ENCODE data around the gene IL17A. TPM values are rescaled to one million over a fixed set of nuclear protein-coding genes. Genes with fewer than 3 reads are reported as not detected.

IL17A gene
- total and polyA plus RNA-seq, 10 donors, result not detected

GRCh38 chr6:52141596-52141995, 44.6 kb upstream of the IL17A start:
- H3K27me3 ChIP-seq (replicated peaks in 1 of 7), result peaks cover 0 to 30% (median 0%) of the 10 kb centered on the region in 7 donors
- 82 to 92% (median 90%) methylated on average over 1 of the region's 1 CpG for WGBS, 5 donors
- no peak overlapping the region for H3K4me3 ChIP-seq
- no peaks in the 10 kb centered on the region for H3K9me3 ChIP-seq
- H3K27ac ChIP-seq, result no peak overlapping the region
- no peak for TF ChIP-seq POLR2A (IDR thresholded peaks at IDR 0.05)
- TF ChIP-seq POLR2AphosphoS5 (IDR thresholded peaks at IDR 0.05), result no peak
- no peak for TF ChIP-seq CTCF (IDR thresholded peaks at IDR 0.05 in 8 of 11, conservative IDR thresholded peaks at IDR 0.05 in 3 of 11)
- no peak for DNase-seq
- intact Hi-C loops (cut with DNase I; ENCODE audit: low total_unique reads), result no loop called here
- H3K36me3 ChIP-seq, result no peaks in the 10 kb centered on the region
- H3K4me1 ChIP-seq, result no peaks in the 10 kb centered on the region

GRCh38 chr6:52142556-52142955, 43.6 kb upstream of the IL17A start:
- DNase-seq, result no peak
- peaks cover 0 to 35% (median 0%) of the 10 kb centered on the region in 7 donors for H3K27me3 ChIP-seq (replicated peaks in 1 of 7)
- H3K36me3 ChIP-seq, result no peaks in the 10 kb centered on the region
- TF ChIP-seq POLR2AphosphoS5 (IDR thresholded peaks at IDR 0.05) (no peak), CTCF (IDR thresholded peaks at IDR 0.05 in 8 of 11, conservative IDR thresholded peaks at IDR 0.05 in 3 of 11) (no peak), POLR2A (IDR thresholded peaks at IDR 0.05) (no peak)
- no peaks in the 10 kb centered on the region for H3K9me3 ChIP-seq
- H3K4me3 ChIP-seq, result no peak overlapping the region
- intact Hi-C loops (cut with DNase I; ENCODE audit: low total_unique reads), result no loop called here
- 79 to 100% (median 94%) methylated on average over 1 of the region's 1 CpG for WGBS, 5 donors
- H3K27ac ChIP-seq, result no peak overlapping the region
- H3K4me1 ChIP-seq, result no peaks in the 10 kb centered on the region

GRCh38 chr6:52143551-52143950, 42.6 kb upstream of the IL17A start:
- WGBS, 5 donors, result 84 to 95% (median 87%) methylated on average over 4 of the region's 4 CpGs

More at GRCh38 chr6:52143551-52143950, 42.6 kb upstream of the IL17A start:
- intact Hi-C loops (cut with DNase I; ENCODE audit: low total_unique reads), result no loop called here
- H3K27me3 ChIP-seq (replicated peaks in 1 of 7), result peaks cover 0 to 35% (median 0%) of the 10 kb centered on the region in 7 donors
- no peaks in the 10 kb centered on the region for H3K36me3 ChIP-seq
- H3K27ac ChIP-seq, result no peak overlapping the region
- TF ChIP-seq POLR2AphosphoS5 (IDR thresholded peaks at IDR 0.05) (no peak), POLR2A (IDR thresholded peaks at IDR 0.05) (no peak), CTCF (IDR thresholded peaks at IDR 0.05 in 8 of 11, conservative IDR thresholded peaks at IDR 0.05 in 3 of 11) (no peak)
- no peak for DNase-seq
- no peak overlapping the region for H3K4me3 ChIP-seq
- H3K4me1 ChIP-seq, result no peaks in the 10 kb centered on the region
- H3K9me3 ChIP-seq, result no peaks in the 10 kb centered on the region

All from spleen (tissue), 11 donors.